H9 (cell line): ENCODE data around the gene APLP2. TPM values are rescaled to one million over a fixed set of nuclear protein-coding genes. Genes with fewer than 3 reads are reported as not detected.

Experiments used
- DNase-seq: peaks from one replicate; pipeline ENCODE4 v3.0.0-alpha.2; 2017
- H2AFZ ChIP-seq: one replicate; pipeline ENCODE4 v1.6.1; 2013; ENCODE audit warnings: mild to moderate bottlenecking, low read length, control low read depth, moderate library complexity
- H2AK5ac ChIP-seq: 2 replicates; pipeline ENCODE4 v1.6.1; 2013; ENCODE audit warnings: low read length, control low read depth, mixed read lengths; ENCODE audit not compliant: insufficient read length
- H2BK120ac ChIP-seq: one replicate; pipeline ENCODE4 v1.6.1; 2013; ENCODE audit warnings: low read depth, mild to moderate bottlenecking, low read length, control low read depth, inconsistent platforms; ENCODE audit not compliant: poor library complexity, severe bottlenecking
- H2BK12ac ChIP-seq: 2 replicates; pipeline ENCODE4 v1.6.1; 2013; ENCODE audit warnings: low read length, control low read depth, mixed read lengths, low read depth; ENCODE audit not compliant: insufficient read length
- H2BK15ac ChIP-seq: 2 replicates; pipeline ENCODE4 v1.6.1; 2013; ENCODE audit warnings: low read depth, low read length, control low read depth
- H2BK20ac ChIP-seq: one replicate; pipeline ENCODE4 v1.6.1; 2013; ENCODE audit warnings: low read depth, mild to moderate bottlenecking, low read length, control low read depth, inconsistent platforms; ENCODE audit not compliant: poor library complexity, severe bottlenecking
- H2BK5ac ChIP-seq: 2 replicates; pipeline ENCODE4 v1.6.1; 2013; ENCODE audit warnings: low read length, control low read depth, mixed read lengths; ENCODE audit not compliant: insufficient read length
- H3K14ac ChIP-seq: 2 replicates; pipeline ENCODE4 v1.6.1; 2013; ENCODE audit warnings: low read length, control low read depth; ENCODE audit not compliant: insufficient read depth
- H3K18ac ChIP-seq: 2 replicates; pipeline ENCODE4 v1.6.1; 2013; ENCODE audit warnings: low read depth, mild to moderate bottlenecking, mixed read lengths, low read length, control low read depth; ENCODE audit not compliant: insufficient read length
- H3K23ac ChIP-seq: 2 replicates; pipeline ENCODE4 v1.6.1; 2013; ENCODE audit warnings: low read length, control low read depth, mixed read lengths, low read depth; ENCODE audit not compliant: insufficient read length
- H3K23me2 ChIP-seq: 2 replicates; pipeline ENCODE4 v1.6.1; 2013; ENCODE audit warnings: low read depth, mild to moderate bottlenecking, mixed read lengths, low read length, control low read depth; ENCODE audit not compliant: insufficient read length, poor library complexity, severe bottlenecking
- H3K27ac ChIP-seq: 2 replicates; pipeline ENCODE4 v1.5.1; 2013; ENCODE audit warnings: low read length, control low read depth, mixed read lengths, low read depth; ENCODE audit not compliant: insufficient read length
- H3K27me3 ChIP-seq: 2 replicates; pipeline ENCODE4 v1.6.1; 2013; ENCODE audit warnings: low read length, control low read depth, inconsistent platforms; ENCODE audit not compliant: insufficient read depth
- H3K4ac ChIP-seq: 2 replicates; pipeline ENCODE4 v1.6.1; 2013; ENCODE audit warnings: low read depth, mild to moderate bottlenecking, control low read depth, inconsistent platforms, low read length, moderate library complexity
- H3K4me1 ChIP-seq: 2 replicates; pipeline ENCODE4 v1.6.1; 2013; ENCODE audit warnings: low read length, control low read depth, inconsistent platforms; ENCODE audit not compliant: insufficient read depth
- H3K4me2 ChIP-seq: 2 replicates; pipeline ENCODE4 v1.6.1; 2013; ENCODE audit warnings: low read length, control low read depth, mixed read lengths; ENCODE audit not compliant: insufficient read length, insufficient read depth
- H3K56ac ChIP-seq: 2 replicates; pipeline ENCODE4 v1.6.1; 2013; ENCODE audit warnings: low read depth, mild to moderate bottlenecking, mixed read lengths, low read length, control low read depth; ENCODE audit not compliant: insufficient read length
- H3K79me1 ChIP-seq: 2 replicates; pipeline ENCODE4 v1.6.1; 2013; ENCODE audit warnings: low read depth, mild to moderate bottlenecking, moderate library complexity, low read length, control low read depth, inconsistent platforms; ENCODE audit not compliant: insufficient read depth, poor library complexity, severe bottlenecking
- H3K79me2 ChIP-seq: 2 replicates; pipeline ENCODE4 v1.6.1; 2013; ENCODE audit warnings: low read length, control low read depth, inconsistent platforms; ENCODE audit not compliant: insufficient read depth
- H3K9ac ChIP-seq: 2 replicates; pipeline ENCODE4 v1.6.1; 2013; ENCODE audit warnings: low read length, control low read depth, mixed read lengths; ENCODE audit not compliant: insufficient read length; ENCODE audit errors: extremely low read depth
- H3K9me3 ChIP-seq: one replicate; pipeline ENCODE4 v1.6.1; 2013; ENCODE audit warnings: low read depth, low read length, inconsistent platforms; ENCODE audit not compliant: control insufficient read depth
- H3T11ph ChIP-seq: one replicate; pipeline ENCODE4 v1.6.1; 2013; ENCODE audit warnings: mild to moderate bottlenecking, low read length, control low read depth, inconsistent platforms
- H4K20me1 ChIP-seq: one replicate; pipeline ENCODE4 v1.6.1; 2013; ENCODE audit not compliant: control insufficient read depth, insufficient read length, insufficient read depth
- H4K5ac ChIP-seq: 2 replicates; pipeline ENCODE4 v1.6.1; 2013; ENCODE audit warnings: low read depth, mild to moderate bottlenecking, mixed read lengths, low read length, control low read depth; ENCODE audit not compliant: insufficient read length
- H4K8ac ChIP-seq: replicated peaks from 2 replicates; pipeline ENCODE4 v1.6.1; 2013; ENCODE audit warnings: low read length, control low read depth, mixed read lengths, low read depth; ENCODE audit not compliant: insufficient read length
- H4K91ac ChIP-seq: 2 replicates; pipeline ENCODE4 v1.6.1; 2013; ENCODE audit warnings: low read depth, mild to moderate bottlenecking, moderate library complexity, mixed read lengths, low read length, control low read depth; ENCODE audit not compliant: insufficient read length
- H3K27ac Mint-ChIP-seq, 3 experiments: 2 replicates in 2 of 3; 3 replicates in 1 of 3; pipeline ENCODE4 v1.8.0; 2020 to 2021; ENCODE audit warnings: mixed read lengths in 3 of 3, mild to moderate bottlenecking in 1 of 3, moderate library complexity in 1 of 3
- H3K27me3 Mint-ChIP-seq: 2 replicates; pipeline ENCODE4 v1.8.0; 2021; ENCODE audit warnings: low read depth, mild to moderate bottlenecking, moderate library complexity, mixed read lengths
- H3K36me3 Mint-ChIP-seq, 3 experiments: 2 replicates in 2 of 3; 3 replicates in 1 of 3; pipeline ENCODE4 v1.8.0; 2020 to 2021; ENCODE audit warnings: low read depth in 3 of 3, mixed read lengths in 3 of 3; ENCODE audit not compliant: insufficient read depth in 1 of 3
- H3K4me1 Mint-ChIP-seq, 2 experiments: 2 replicates each; pipeline ENCODE4 v1.8.0; 2020; ENCODE audit warnings: mixed read lengths in 2 of 2
- H3K4me3 Mint-ChIP-seq, 2 experiments: 2 replicates in 1 of 2; 3 replicates in 1 of 2; pipeline ENCODE4 v1.8.0; 2020 to 2021; ENCODE audit warnings: mild to moderate bottlenecking in 2 of 2, mixed read lengths in 2 of 2, moderate library complexity in 1 of 2
- H3K9me3 Mint-ChIP-seq, 2 experiments: 2 replicates in 1 of 2; 3 replicates in 1 of 2; pipeline ENCODE4 v1.8.0; 2020; ENCODE audit warnings: mild to moderate bottlenecking in 2 of 2, mixed read lengths in 2 of 2, moderate library complexity in 1 of 2
- CTCF ChIP-seq: fragments of 200-600 bp; sonication (generic); conservative IDR thresholded peaks from 3 replicates; pipeline ENCODE4 v1.8.0; 2021; ENCODE audit warnings: antibody characterized with exemption, mild to moderate bottlenecking
- WGBS: extraction: QIAGEN DNeasy Blood & Tissue Kit; methylation state at CpG from one replicate; pipeline ENCODE4 v1.1.7; 2013; ENCODE audit warnings: missing lambda C conversion rate, low lambda C conversion rate, mixed read lengths; ENCODE audit not compliant: insufficient read length; ENCODE audit errors: extremely low coverage; 5-methylcytosine and 5-hydroxymethylcytosine counted together
- total RNA-seq: library from RNA; stranded (reverse); gene quantifications from 2 replicates; pipeline ENCODE4 v1.2.1, GENCODE V29; 2021

Gene APLP2
- total RNA-seq, 1 experiment from 2014 or later, result 328 TPM

- no peak for TF ChIP-seq CTCF
- Histone ChIP-seq H3K79me2 (no peaks in the 10 kb centered on the region), H3K27me3 (no peaks in the 10 kb centered on the region), H3K23me2 (no peaks in the 10 kb centered on the region), H2BK5ac (no peak overlapping the region), H4K8ac (no peak overlapping the region), H3K9me3 (no peaks in the 10 kb centered on the region), H3K9ac (no peak overlapping the region), H2BK120ac (no peak overlapping the region), H2BK15ac (no peak overlapping the region), H2AK5ac (no peak overlapping the region), H3K4me2 (no peak overlapping the region), H4K5ac (no peak overlapping the region), H3K4me1 (no peaks in the 10 kb centered on the region), H4K20me1 (no peaks in the 10 kb centered on the region), H2BK12ac (no peak overlapping the region), H3T11ph (no peak overlapping the region), H2BK20ac (no peak overlapping the region), H3K14ac (no peak overlapping the region), H4K91ac (no peak overlapping the region), H3K23ac (no peak overlapping the region), H3K56ac (no peak overlapping the region), H3K4ac (no peak overlapping the region), H3K79me1 (no peaks in the 10 kb centered on the region), H3K27ac (no peak overlapping the region), H2AFZ (no peak overlapping the region), H3K18ac (no peak overlapping the region)
- no peaks in the 10 kb centered on the region for H3K4me1 Mint-ChIP-seq
- no CpG with 5 or more reads among the region's 2 CpGs for WGBS
- no peaks in the 10 kb centered on the region; the same call in 1 of the 2 replicates for H3K27me3 Mint-ChIP-seq
- H3K27ac Mint-ChIP-seq, result no peak overlapping the region
- peaks cover 2 to 3% of the 10 kb centered on the region in 2 experiments; a peak in 2 of 5 replicates for H3K9me3 Mint-ChIP-seq
- no peak overlapping the region for H3K4me3 Mint-ChIP-seq
- no peaks in the 10 kb centered on the region for H3K36me3 Mint-ChIP-seq
- DNase-seq, result no peak
Measured at GRCh38 chr11:130054966-130055365, 14.7 kb upstream of the APLP2 start.
